H9 (cell line): ENCODE results near the gene BUD13. TPM values are rescaled to one million over a fixed set of nuclear protein-coding genes. Genes with fewer than 3 reads are reported as not detected.

ENCODE experiments used
- DNase-seq: peaks from one replicate; pipeline ENCODE4 v3.0.0-alpha.2; 2017
- H2AFZ ChIP-seq: one replicate; pipeline ENCODE4 v1.6.1; 2013; ENCODE audit warnings: mild to moderate bottlenecking, low read length, control low read depth, moderate library complexity
- H2AK5ac ChIP-seq: 2 replicates; pipeline ENCODE4 v1.6.1; 2013; ENCODE audit warnings: low read length, control low read depth, mixed read lengths; ENCODE audit not compliant: insufficient read length
- H2BK120ac ChIP-seq: one replicate; pipeline ENCODE4 v1.6.1; 2013; ENCODE audit warnings: low read depth, mild to moderate bottlenecking, low read length, control low read depth, inconsistent platforms; ENCODE audit not compliant: poor library complexity, severe bottlenecking
- H2BK12ac ChIP-seq: 2 replicates; pipeline ENCODE4 v1.6.1; 2013; ENCODE audit warnings: low read length, control low read depth, mixed read lengths, low read depth; ENCODE audit not compliant: insufficient read length
- H2BK15ac ChIP-seq: 2 replicates; pipeline ENCODE4 v1.6.1; 2013; ENCODE audit warnings: low read depth, low read length, control low read depth
- H2BK20ac ChIP-seq: one replicate; pipeline ENCODE4 v1.6.1; 2013; ENCODE audit warnings: low read depth, mild to moderate bottlenecking, low read length, control low read depth, inconsistent platforms; ENCODE audit not compliant: poor library complexity, severe bottlenecking
- H2BK5ac ChIP-seq: 2 replicates; pipeline ENCODE4 v1.6.1; 2013; ENCODE audit warnings: low read length, control low read depth, mixed read lengths; ENCODE audit not compliant: insufficient read length
- H3K14ac ChIP-seq: 2 replicates; pipeline ENCODE4 v1.6.1; 2013; ENCODE audit warnings: low read length, control low read depth; ENCODE audit not compliant: insufficient read depth
- H3K18ac ChIP-seq: 2 replicates; pipeline ENCODE4 v1.6.1; 2013; ENCODE audit warnings: low read depth, mild to moderate bottlenecking, mixed read lengths, low read length, control low read depth; ENCODE audit not compliant: insufficient read length
- H3K23ac ChIP-seq: 2 replicates; pipeline ENCODE4 v1.6.1; 2013; ENCODE audit warnings: low read length, control low read depth, mixed read lengths, low read depth; ENCODE audit not compliant: insufficient read length
- H3K23me2 ChIP-seq: 2 replicates; pipeline ENCODE4 v1.6.1; 2013; ENCODE audit warnings: low read depth, mild to moderate bottlenecking, mixed read lengths, low read length, control low read depth; ENCODE audit not compliant: insufficient read length, poor library complexity, severe bottlenecking
- H3K27ac ChIP-seq: 2 replicates; pipeline ENCODE4 v1.5.1; 2013; ENCODE audit warnings: low read length, control low read depth, mixed read lengths, low read depth; ENCODE audit not compliant: insufficient read length
- H3K27me3 ChIP-seq: 2 replicates; pipeline ENCODE4 v1.6.1; 2013; ENCODE audit warnings: low read length, control low read depth, inconsistent platforms; ENCODE audit not compliant: insufficient read depth
- H3K4ac ChIP-seq: 2 replicates; pipeline ENCODE4 v1.6.1; 2013; ENCODE audit warnings: low read depth, mild to moderate bottlenecking, control low read depth, inconsistent platforms, low read length, moderate library complexity
- H3K4me1 ChIP-seq: 2 replicates; pipeline ENCODE4 v1.6.1; 2013; ENCODE audit warnings: low read length, control low read depth, inconsistent platforms; ENCODE audit not compliant: insufficient read depth
- H3K4me2 ChIP-seq: 2 replicates; pipeline ENCODE4 v1.6.1; 2013; ENCODE audit warnings: low read length, control low read depth, mixed read lengths; ENCODE audit not compliant: insufficient read length, insufficient read depth
- H3K56ac ChIP-seq: 2 replicates; pipeline ENCODE4 v1.6.1; 2013; ENCODE audit warnings: low read depth, mild to moderate bottlenecking, mixed read lengths, low read length, control low read depth; ENCODE audit not compliant: insufficient read length
- H3K79me1 ChIP-seq: 2 replicates; pipeline ENCODE4 v1.6.1; 2013; ENCODE audit warnings: low read depth, mild to moderate bottlenecking, moderate library complexity, low read length, control low read depth, inconsistent platforms; ENCODE audit not compliant: insufficient read depth, poor library complexity, severe bottlenecking
- H3K79me2 ChIP-seq: 2 replicates; pipeline ENCODE4 v1.6.1; 2013; ENCODE audit warnings: low read length, control low read depth, inconsistent platforms; ENCODE audit not compliant: insufficient read depth
- H3K9ac ChIP-seq: 2 replicates; pipeline ENCODE4 v1.6.1; 2013; ENCODE audit warnings: low read length, control low read depth, mixed read lengths; ENCODE audit not compliant: insufficient read length; ENCODE audit errors: extremely low read depth
- H3K9me3 ChIP-seq: one replicate; pipeline ENCODE4 v1.6.1; 2013; ENCODE audit warnings: low read depth, low read length, inconsistent platforms; ENCODE audit not compliant: control insufficient read depth
- H3T11ph ChIP-seq: one replicate; pipeline ENCODE4 v1.6.1; 2013; ENCODE audit warnings: mild to moderate bottlenecking, low read length, control low read depth, inconsistent platforms
- H4K20me1 ChIP-seq: one replicate; pipeline ENCODE4 v1.6.1; 2013; ENCODE audit not compliant: control insufficient read depth, insufficient read length, insufficient read depth
- H4K5ac ChIP-seq: 2 replicates; pipeline ENCODE4 v1.6.1; 2013; ENCODE audit warnings: low read depth, mild to moderate bottlenecking, mixed read lengths, low read length, control low read depth; ENCODE audit not compliant: insufficient read length
- H4K8ac ChIP-seq: replicated peaks from 2 replicates; pipeline ENCODE4 v1.6.1; 2013; ENCODE audit warnings: low read length, control low read depth, mixed read lengths, low read depth; ENCODE audit not compliant: insufficient read length
- H4K91ac ChIP-seq: 2 replicates; pipeline ENCODE4 v1.6.1; 2013; ENCODE audit warnings: low read depth, mild to moderate bottlenecking, moderate library complexity, mixed read lengths, low read length, control low read depth; ENCODE audit not compliant: insufficient read length
- H3K27ac Mint-ChIP-seq, 3 experiments: 2 replicates in 2 of 3; 3 replicates in 1 of 3; pipeline ENCODE4 v1.8.0; 2020 to 2021; ENCODE audit warnings: mixed read lengths in 3 of 3, mild to moderate bottlenecking in 1 of 3, moderate library complexity in 1 of 3
- H3K27me3 Mint-ChIP-seq: 2 replicates; pipeline ENCODE4 v1.8.0; 2021; ENCODE audit warnings: low read depth, mild to moderate bottlenecking, moderate library complexity, mixed read lengths
- H3K36me3 Mint-ChIP-seq, 3 experiments: 2 replicates in 2 of 3; 3 replicates in 1 of 3; pipeline ENCODE4 v1.8.0; 2020 to 2021; ENCODE audit warnings: low read depth in 3 of 3, mixed read lengths in 3 of 3; ENCODE audit not compliant: insufficient read depth in 1 of 3
- H3K4me1 Mint-ChIP-seq, 2 experiments: 2 replicates each; pipeline ENCODE4 v1.8.0; 2020; ENCODE audit warnings: mixed read lengths in 2 of 2
- H3K4me3 Mint-ChIP-seq, 2 experiments: 2 replicates in 1 of 2; 3 replicates in 1 of 2; pipeline ENCODE4 v1.8.0; 2020 to 2021; ENCODE audit warnings: mild to moderate bottlenecking in 2 of 2, mixed read lengths in 2 of 2, moderate library complexity in 1 of 2
- H3K9me3 Mint-ChIP-seq, 2 experiments: 2 replicates in 1 of 2; 3 replicates in 1 of 2; pipeline ENCODE4 v1.8.0; 2020; ENCODE audit warnings: mild to moderate bottlenecking in 2 of 2, mixed read lengths in 2 of 2, moderate library complexity in 1 of 2
- WGBS: extraction: QIAGEN DNeasy Blood & Tissue Kit; methylation state at CpG from one replicate; pipeline ENCODE4 v1.1.7; 2013; ENCODE audit warnings: missing lambda C conversion rate, low lambda C conversion rate, mixed read lengths; ENCODE audit not compliant: insufficient read length; ENCODE audit errors: extremely low coverage; 5-methylcytosine and 5-hydroxymethylcytosine counted together
- total RNA-seq: library from RNA; stranded (reverse); gene quantifications from 2 replicates; pipeline ENCODE4 v1.2.1, GENCODE V29; 2021
- TF ChIP-seq, protein P1 (sequence below): fragments of 200-600 bp; sonication (generic); conservative IDR thresholded peaks from 3 replicates; pipeline ENCODE4 v1.8.0; 2021; ENCODE audit warnings: antibody characterized with exemption, mild to moderate bottlenecking

The BUD13 gene
- total RNA-seq, 1 experiment from 2014 or later, result 30.0 TPM

DNA sequence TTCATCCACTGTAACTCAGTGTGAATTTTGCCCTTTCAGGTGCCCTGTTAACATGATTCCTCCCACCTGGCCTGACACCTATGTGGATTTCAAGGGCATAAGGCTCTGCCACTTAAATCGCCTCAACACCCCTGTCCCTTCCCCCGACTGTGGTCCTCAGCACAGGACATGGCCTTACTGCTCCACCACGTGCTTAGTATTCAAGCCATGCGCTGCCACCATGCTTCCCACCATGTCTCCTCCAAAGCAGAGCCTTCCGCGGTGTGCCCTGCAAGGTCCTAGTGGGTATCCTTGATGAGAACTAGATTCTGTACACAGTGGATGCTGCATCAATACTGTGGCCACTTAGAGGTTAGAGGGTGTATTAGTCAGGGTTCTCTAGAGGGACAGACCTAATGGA is 51.9 kb downstream of the BUD13 start:
- H3K18ac ChIP-seq, result no peak overlapping the region
- H3K4me2 ChIP-seq, result no peak overlapping the region
- H3K23ac ChIP-seq, result no peak overlapping the region
- WGBS, result no CpG with 5 or more reads among the region's 6 CpGs
- H2AK5ac ChIP-seq, result no peak overlapping the region
- H3K9me3 ChIP-seq, result no peaks in the 10 kb centered on the region
- H2BK12ac ChIP-seq, result no peak overlapping the region
- no peaks in the 10 kb centered on the region for H3K79me1 ChIP-seq
- H3K14ac ChIP-seq, result no peak overlapping the region
- TF ChIP-seq, protein P1, sequence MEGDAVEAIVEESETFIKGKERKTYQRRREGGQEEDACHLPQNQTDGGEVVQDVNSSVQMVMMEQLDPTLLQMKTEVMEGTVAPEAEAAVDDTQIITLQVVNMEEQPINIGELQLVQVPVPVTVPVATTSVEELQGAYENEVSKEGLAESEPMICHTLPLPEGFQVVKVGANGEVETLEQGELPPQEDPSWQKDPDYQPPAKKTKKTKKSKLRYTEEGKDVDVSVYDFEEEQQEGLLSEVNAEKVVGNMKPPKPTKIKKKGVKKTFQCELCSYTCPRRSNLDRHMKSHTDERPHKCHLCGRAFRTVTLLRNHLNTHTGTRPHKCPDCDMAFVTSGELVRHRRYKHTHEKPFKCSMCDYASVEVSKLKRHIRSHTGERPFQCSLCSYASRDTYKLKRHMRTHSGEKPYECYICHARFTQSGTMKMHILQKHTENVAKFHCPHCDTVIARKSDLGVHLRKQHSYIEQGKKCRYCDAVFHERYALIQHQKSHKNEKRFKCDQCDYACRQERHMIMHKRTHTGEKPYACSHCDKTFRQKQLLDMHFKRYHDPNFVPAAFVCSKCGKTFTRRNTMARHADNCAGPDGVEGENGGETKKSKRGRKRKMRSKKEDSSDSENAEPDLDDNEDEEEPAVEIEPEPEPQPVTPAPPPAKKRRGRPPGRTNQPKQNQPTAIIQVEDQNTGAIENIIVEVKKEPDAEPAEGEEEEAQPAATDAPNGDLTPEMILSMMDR, result no peak
- H3K56ac ChIP-seq, result no peak overlapping the region
- no peak for DNase-seq
- peaks cover 4% of the 10 kb centered on the region; the same call in 1 of the 2 replicates for H3K4me1 ChIP-seq
- H3K4ac ChIP-seq, result no peak overlapping the region
- H3K27me3 ChIP-seq, result no peaks in the 10 kb centered on the region
- H3K23me2 ChIP-seq, result no peaks in the 10 kb centered on the region
- no peak overlapping the region for H4K8ac ChIP-seq
- H4K20me1 ChIP-seq, result no peaks in the 10 kb centered on the region
- H3K79me2 ChIP-seq, result no peaks in the 10 kb centered on the region
- H3T11ph ChIP-seq, result no peak overlapping the region
- H2BK15ac ChIP-seq, result no peak overlapping the region
- no peak overlapping the region for H2BK120ac ChIP-seq
- H3K9ac ChIP-seq, result no peak overlapping the region
- no peak overlapping the region for H3K4me3 Mint-ChIP-seq
- H3K4me1 Mint-ChIP-seq, result peaks cover 4 to 25% of the 10 kb centered on the region in 2 experiments
- no peak overlapping the region for H4K91ac ChIP-seq
- no peak overlapping the region for H2AFZ ChIP-seq
- no peaks in the 10 kb centered on the region for H3K9me3 Mint-ChIP-seq
- no peak overlapping the region for H3K27ac ChIP-seq
- H3K27me3 Mint-ChIP-seq, result peaks cover 7% of the 10 kb centered on the region; the same call in 1 of the 2 replicates
- H3K27ac Mint-ChIP-seq, result no peak overlapping the region
- no peak overlapping the region for H2BK5ac ChIP-seq
- no peaks in the 10 kb centered on the region for H3K36me3 Mint-ChIP-seq
- H4K5ac ChIP-seq, result no peak overlapping the region
- no peak overlapping the region for H2BK20ac ChIP-seq
